Measurements from ENCODE around the gene INTS11. TPM values are rescaled to one million over a fixed set of nuclear protein-coding genes. Genes with fewer than 3 reads are reported as not detected.

The INTS11 gene
- total and polyA plus RNA-seq, 2 of the 8 experiments (the other 6 are each of a cell fraction or from before 2014, with no cell fraction given) = 113 to 243 TPM

GRCh38 chr1:1335283-1335682 lies 10.8 kb upstream of the INTS11 start (continued):
- TF ChIP-seq CHD7 (IDR thresholded peaks at IDR 0.05; ENCODE audit: insufficient replicate concordance, low read length) (no peak), TCF12 (IDR thresholded peaks at IDR 0.05; ENCODE audit: low read depth, low read length) (no peak), SAP30 (IDR thresholded peaks at IDR 0.05; ENCODE audit: insufficient read depth, insufficient replicate concordance, low read length) (no peak), E2F6 (IDR thresholded peaks at IDR 0.05) (no peak), TEAD4 (IDR thresholded peaks at IDR 0.05; ENCODE audit: low read depth, low read length) (no peak), EP300 (IDR thresholded peaks at IDR 0.05; ENCODE audit: borderline replicate concordance in 1 of 2, low read depth in 2 of 2, low read length in 2 of 2) (no peak), RAD21 (IDR thresholded peaks at IDR 0.05 in 1 of 2, conservative IDR thresholded peaks at IDR 0.05 in 1 of 2; ENCODE audit: low read depth in 2 of 2, low read length in 2 of 2) (no peak), SP1 (IDR thresholded peaks at IDR 0.05; ENCODE audit: low read depth, low read length) (no peak)
- TF ChIP-seq, protein P1, sequence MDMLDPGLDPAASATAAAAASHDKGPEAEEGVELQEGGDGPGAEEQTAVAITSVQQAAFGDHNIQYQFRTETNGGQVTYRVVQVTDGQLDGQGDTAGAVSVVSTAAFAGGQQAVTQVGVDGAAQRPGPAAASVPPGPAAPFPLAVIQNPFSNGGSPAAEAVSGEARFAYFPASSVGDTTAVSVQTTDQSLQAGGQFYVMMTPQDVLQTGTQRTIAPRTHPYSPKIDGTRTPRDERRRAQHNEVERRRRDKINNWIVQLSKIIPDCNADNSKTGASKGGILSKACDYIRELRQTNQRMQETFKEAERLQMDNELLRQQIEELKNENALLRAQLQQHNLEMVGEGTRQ (IDR thresholded peaks at IDR 0.05; ENCODE audit: low read length) = no peak

All from H1 (cell line).